CD4-positive, alpha-beta T cell treated with Interferon alpha-2 for 1 hour (primary cell): ENCODE data around the gene BEST1.
A peak's percentile ranks its signal among the peaks of the same experiment; 100 is the strongest.

ENCODE experiments used
- DNase-seq, 2 donors: peaks; one replicate each; pipeline ENCODE4 v3.0.0-alpha.2; 2020 to 2022

Gene BEST1

DNA sequence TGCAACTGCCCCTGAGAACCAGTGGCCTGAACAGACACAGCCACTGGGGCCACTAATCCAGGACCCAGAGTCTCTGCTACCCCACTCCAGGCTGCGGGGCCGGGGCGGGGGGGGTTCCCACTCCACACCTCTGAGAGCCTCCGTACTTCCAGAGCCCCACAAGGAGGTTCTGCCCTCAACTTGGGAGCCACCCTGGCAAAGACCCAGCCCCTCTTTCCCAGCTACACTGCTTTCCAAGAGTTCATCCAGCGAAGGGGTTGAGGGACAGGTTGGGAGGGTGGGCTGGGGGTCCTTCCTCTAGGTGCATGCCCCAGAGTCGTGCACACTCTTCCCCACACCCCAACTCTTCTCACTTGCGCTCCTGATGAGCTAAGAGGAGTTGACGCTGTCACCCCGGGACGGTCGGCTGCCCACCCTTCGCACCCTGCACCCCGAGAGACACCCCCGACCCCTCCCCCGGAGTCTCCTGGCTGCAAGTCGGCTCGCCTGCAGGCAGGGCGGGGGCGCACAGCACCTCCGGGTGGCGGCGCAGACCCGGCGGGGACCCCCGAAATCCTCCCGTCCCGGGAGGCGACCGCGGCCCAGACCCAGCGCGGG is 33.3 kb upstream of the BEST1 start:
- DNase-seq: no peak

DNA sequence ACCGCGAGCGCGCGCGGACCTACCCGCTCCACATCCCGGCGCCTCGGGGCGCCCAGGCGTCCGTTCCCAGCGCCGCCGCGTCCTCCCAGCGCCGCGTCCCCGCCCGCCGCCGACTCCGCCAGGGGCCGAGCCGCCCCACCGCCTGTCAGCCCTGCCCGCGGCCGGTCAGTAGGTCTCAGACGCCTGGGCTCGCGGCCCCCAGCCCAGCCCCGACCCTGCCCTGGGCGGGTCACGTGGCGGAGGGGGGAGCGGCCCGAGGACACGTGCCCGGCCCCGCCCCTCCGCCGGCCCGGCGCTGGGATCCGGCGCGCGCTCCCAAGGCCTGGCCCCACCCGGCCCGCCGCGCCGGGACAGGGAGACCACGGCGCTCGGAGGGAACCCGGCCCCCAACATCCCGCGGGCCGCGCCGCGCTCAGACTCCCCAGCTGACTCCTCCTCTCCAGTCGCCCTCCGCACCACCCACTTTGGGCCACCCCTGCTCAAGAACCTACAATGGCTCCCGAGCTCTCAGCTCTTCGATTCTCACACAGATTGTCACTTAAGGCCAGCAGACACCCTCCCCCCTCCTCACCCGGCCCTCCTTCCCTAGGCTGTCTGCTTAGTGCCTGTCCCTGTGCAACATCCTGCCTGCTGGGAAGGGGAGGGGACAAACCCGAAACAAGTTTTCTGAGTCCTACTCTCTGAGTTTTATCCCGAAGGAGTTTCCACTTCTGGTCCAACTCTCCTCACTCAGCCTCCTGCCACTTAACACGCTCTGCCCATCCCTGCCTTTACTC is 32.6 kb upstream of the BEST1 start, which contains the start of gene RAB3IL1:
TSS of gene RAB3IL1 (minus strand) at position 233 of the 776 bp plus-strand sequence. CDS start at position 34, 199 bp downstream.
- DNase-seq: no peak

DNA sequence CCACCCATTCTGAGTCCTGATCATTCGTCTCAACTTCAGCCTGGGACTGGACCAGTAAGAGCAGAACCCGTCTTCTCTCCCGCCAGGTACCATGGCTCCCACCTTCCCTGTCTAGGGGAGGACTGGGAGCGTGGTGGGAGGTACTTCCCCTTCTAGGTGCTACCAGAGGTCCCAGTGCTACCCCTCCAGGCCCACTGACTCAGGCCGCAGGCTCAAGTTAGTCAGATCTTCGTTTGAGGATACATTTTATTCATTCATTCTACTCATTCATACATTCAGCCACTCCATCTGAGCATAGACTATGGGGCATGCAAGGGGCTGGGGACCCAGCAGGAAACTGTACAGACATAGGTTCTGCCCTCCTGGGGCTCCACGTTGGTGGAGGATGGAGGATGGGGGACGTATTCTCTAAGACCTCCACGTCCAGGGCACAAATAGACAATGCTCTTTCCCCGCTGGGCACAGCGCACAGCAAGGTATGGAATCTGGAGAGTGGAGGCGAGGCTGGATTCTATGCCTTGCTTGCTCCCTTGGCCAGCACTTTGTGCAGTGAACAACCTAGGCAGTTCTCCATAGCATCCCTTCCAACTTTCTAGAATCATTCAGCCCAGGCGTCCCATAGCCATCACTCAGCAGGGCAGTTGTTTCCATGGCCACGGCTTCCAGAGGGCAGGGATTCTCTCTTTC is 31.8 kb upstream of the BEST1 start:
- DNase-seq: no peak

DNA sequence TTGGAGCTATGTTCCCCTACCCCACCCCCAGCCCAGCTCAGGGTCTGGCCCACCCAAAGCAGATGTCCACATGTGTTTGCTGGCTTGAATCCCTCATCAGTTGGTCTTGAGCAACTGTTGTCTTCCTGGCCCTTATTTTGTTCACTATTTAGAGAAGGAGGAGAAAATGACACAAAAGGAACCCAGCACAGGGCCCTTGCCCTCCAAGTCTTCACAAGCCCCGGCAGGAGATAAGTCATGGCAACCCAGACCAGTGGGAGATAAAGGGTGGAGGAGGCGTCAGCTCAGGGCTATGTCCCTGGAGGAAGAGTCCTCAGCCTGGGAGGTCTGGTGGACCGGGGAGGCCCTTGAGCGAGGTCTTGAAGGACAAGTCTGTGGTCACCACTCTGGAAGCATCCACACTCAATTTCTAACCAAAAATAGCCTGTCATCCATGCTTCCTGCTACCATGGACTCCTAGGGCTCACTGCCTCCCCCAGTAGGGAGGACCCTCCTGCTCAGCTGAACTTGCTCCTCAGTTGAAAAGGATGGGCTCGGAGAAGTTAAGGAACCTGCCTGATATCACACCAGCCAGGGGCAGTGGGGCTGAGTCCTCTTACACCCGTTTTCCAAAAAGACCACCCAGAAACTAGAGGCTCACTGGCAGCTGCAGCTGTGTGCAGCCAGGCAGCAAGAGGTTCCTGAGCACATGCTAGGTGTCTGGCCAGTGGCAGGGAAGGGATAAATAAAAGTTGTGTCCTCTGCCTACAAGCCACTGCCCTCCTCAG is 31.0 kb upstream of the BEST1 start:
- no peak for DNase-seq

DNA sequence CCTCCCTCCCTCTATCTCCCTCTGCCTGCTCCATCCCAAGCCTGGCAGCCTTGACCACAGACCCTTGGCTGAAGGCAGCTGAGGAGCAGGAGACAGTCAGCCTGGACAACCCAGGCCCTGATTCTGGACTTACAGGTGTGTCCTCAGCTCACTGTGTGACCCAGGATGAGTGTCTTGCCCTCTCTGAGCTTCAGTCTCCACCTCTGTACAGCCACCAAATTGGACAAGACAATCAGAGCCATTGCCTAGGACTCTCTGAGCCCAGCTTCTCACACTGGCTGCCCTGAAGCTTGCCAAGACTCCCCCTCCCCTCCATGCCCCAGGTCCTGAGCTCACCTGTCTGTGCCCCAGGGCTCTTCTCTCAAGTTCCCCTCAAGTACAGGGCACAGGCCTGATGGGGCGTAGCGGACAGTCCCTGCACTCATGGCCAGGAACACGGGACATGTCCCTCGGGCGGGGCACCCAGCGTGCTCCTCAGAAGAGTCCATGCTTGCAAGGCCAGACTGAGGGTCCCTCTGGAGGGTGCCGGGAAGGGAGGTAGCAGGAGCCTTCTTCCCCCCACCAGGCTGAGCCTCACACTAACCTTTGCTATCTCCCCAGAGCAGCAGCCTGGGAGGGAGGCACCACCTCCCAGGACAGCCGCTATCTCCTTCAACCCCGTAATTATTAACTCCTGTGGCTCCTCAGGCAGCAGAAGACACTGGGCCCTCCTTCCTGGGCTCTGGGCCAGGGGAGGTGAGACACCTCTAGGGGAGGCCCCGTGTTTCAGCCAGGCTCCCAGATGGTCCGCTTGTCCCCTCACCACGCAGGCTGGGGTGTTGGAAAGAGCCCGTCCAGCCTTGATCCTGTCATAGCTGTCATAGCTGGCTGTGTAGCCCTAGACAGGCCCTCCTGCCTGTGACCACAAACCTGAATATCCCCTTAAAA is 30.2 kb upstream of the BEST1 start:
- no peak for DNase-seq

DNA sequence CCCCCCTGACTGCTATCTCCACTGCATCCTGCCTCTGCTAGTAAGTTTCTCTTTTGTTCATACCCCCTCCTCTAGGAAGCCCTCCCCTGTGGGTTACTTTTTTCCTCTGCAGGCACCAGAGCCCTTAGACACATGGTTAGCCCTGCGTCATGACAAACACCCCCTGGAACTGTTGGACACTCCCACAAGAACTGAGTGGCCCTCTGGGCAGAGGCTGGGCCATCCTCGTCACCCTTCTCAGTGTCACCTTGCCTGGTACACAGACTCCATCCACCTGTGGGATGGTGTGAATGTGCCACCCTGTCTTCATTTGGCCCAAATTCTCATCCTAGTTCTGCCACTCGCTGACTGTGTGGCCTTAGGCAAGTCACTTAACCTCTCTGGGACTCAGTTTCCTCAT is 28.7 kb upstream of the BEST1 start:
- DNase-seq: no peak

DNA sequence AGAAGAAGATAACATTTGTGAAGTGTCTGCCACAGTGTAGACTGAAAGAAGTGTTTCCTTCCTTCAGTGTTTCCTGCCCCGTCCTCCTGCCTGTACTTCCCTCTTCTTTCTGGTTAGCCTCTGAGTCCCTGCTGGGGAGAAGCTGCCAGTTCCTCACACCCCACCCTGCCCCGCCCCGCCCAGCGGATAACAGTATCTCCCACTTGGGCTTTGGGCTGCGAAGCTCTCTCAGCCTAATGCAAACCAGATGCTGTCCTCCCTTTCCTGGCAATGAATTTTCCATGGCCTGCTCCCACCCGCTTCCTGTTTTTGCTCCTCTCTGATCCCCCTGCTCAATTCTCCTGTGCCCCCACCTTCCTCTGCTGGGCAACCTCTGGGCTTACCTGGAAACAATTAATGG is 27.6 kb upstream of the BEST1 start:
- peak in 1 of 2 donors; percentile 24 for DNase-seq

DNA sequence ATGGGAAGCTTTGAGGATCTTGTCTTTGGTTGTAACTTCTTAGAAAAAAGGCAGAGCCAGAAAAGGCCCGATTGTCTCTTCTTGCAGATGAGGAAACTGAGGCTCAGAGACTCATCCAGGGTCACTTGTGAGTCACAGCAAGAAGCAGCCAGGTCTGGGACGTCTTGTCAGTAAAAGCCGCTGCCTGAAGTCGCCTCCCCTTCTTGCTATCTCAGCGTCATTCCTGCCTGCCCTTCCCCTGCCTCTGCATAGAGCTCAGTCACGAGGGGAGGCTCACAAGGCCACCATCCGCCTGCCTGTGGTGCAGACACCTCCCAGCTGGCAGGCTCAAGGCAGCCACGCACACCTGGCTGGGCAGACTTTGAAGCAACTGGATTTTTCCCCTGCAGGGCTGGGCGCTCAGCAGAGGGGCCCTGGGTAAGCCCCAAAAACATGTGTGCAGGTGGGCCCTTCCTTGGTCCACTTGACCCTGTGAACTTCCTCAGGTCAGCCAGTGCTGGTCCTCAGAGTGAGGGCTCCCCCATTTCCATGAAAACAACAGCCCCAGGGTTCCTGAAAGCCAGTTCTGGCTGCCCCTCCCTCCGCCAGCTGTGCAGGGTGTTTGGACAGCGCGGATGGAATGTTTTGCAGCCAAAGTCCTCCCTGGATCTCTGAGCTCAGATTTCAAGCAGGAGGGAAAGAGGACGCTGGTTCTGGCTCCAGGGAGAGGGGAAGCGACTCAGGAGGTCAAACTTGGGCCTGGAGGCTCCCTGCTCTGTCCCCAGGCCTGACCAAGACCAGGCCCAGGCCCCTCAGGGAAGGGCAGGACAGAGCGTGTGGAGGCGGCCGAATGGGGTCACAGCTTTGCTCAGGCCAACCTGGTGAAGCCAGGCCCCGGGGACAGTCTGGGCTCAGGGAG is 26.7 kb upstream of the BEST1 start:
- DNase-seq: no peak

DNA sequence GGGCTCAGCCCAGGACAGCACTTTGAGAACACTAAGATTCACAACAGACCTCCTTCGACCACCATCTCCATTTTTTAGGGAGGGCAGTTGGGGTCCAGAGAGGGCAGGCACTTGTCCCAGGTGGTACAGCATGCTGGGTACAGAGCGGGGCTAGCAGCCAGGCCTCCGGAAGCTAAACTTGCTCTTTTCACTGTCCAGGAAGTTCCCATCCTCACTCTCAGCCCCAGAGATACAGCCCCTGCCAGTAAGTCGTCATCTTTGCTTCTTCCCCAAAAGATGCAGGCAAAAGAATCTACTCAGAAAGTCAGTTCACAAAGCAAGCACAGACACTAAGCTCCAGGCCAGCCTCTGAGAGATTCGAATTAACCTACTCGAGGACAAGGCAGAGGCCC is 26.1 kb upstream of the BEST1 start:
- DNase-seq: no peak

DNA sequence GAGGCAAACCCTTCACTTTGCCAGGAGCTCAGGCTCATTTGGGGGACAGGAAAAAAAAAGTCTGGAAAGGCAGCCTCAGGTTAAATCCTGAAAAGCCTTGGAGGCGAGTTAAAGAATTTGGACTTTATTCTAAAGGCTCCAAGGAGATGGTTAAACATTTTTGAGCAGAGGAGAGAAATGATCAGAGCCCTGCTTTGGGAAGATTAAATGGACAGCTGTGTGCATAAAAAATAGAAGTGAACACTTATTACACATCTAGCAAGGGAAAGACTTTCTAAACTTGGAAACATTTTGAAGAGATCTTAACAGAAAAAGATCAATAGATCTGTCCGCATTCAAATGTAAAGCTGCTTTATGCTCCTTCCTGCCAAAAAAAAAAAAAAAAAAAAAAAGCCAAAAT is 24.4 kb upstream of the BEST1 start:
- DNase-seq: no peak

DNA sequence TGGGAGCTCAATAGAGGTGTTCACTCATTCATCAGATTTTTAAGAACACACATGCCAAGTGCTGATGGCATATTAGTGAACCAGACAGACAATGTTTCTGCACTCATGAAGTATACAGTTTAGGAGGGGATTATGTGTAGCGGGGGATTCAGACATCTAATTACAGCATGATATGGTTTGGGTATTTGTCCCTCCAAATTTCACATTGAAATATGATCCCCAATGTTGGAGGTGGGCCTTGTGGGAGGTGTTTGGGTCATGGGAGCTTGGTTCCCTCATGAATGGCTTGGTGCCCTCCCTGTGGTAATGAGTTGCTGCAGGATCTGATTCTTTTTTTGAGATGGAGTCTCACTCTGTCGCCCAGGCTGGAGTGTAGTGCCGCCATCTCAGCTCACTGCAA is 23.9 kb upstream of the BEST1 start:
- DNase-seq: no peak

DNA sequence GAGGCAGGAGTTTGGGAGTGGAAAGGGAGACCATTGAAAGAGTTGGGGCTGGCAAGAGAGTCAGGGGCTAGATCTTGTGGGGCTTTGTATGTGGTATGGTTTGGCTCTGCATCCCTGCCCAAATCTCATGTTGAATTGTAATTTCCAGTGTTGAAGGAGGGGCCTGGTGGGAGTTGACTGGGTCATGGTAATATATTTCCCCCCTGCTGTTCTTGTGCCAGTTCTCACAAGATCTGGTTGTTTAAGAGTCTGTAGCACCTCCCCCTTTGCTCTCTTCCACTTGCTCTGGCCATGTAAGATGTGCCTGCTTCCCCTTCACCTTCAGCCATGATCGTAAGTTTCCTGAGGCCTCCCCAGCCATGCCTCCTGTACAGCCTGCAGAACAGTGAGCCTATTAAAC is 22.6 kb upstream of the BEST1 start:
- DNase-seq: no peak

DNA sequence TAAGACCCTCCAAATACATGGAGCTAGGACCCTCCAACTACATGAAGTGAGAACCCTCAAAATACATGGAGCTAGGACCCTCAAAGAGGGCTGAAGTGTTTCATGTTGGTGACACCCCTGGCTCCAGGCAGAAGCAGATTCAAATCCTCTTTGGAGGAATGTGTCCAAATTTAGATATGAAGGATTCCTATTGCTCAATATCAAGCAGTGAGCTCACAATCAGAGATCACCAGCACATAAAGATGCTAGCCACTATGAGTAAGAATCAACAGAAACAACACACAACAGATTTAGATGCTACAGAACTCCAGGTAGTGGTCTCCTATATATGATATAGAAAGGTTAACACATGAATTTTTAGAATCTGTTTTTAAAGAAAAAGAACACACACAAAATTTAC is 21.5 kb upstream of the BEST1 start:
- no peak for DNase-seq

DNA sequence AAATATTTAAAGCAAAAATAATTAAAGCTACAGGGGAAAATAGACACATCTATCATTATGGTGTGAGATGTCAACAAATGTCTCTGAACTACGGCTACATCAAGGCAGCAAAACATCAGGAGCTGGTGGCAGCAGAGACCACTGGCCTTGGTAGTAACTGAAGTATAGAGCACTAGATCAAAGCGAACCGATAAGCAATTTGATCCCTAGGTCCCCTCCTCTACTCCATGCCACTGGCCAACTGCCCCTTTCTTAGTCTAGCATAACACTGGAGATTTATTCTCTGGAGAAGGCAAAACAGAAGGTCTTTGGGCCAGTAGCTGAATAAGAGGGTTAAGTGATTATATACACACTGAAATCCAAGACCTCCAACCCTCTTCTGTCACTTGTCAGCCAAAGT is 19.2 kb upstream of the BEST1 start:
- no peak for DNase-seq

DNA sequence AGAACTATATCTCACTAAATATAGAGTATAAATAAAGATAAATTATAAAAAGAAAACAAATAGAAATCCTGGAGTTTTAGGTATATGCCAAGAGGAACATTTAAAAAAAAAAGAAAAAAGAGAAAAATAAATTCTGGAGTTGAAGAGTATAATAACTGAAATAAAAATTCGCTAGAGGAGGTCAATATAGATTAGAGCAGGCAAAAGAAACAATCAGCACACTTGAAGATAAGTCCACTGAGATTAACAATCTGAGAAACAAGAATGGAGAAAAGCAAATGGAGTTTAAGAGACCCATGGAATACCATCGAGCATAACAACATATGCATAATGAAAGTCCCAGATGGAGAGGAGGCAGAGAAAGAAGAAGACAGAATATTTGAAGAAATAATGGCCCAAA is 14.3 kb upstream of the BEST1 start:
- no peak for DNase-seq

DNA sequence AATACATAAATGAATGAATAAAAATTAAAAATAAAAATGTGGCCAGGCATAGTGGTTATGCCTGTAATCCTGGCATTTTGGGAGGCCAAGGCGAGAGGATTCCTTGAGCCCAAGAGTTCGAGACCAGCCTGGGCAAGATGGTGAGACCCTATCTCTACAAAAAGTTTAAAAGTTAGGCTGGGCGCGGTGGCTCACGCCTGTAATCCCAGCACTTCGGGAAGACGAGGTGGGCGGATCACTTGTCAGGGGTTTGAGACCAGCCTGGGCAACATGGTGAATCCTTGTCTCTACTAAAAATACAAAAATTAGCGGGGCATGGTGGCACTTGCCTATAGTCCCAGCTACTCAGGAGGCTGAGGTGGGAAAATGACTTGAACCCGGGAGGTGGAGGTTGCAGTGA is 9.7 kb upstream of the BEST1 start:
- no peak for DNase-seq

DNA sequence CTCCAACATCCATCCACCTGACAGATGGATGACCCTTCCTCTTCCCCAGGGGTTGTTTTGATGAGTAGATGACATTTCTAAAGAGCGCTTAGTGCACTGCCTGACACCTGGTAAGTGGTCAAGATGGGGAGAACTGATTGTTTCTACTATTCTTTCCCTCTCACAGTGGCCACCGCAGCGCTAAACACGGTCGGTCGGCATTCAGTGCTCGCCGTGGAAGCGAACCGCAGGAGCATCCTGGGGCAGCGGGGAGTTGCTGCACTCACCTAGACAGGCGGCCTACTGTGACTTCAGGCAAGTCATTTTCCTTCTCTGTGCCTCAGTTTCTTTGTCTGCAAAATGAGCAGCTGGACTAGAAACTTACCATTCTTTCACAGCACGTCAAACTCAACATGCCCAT is 5.0 kb upstream of the BEST1 start:
- DNase-seq: no peak

DNA sequence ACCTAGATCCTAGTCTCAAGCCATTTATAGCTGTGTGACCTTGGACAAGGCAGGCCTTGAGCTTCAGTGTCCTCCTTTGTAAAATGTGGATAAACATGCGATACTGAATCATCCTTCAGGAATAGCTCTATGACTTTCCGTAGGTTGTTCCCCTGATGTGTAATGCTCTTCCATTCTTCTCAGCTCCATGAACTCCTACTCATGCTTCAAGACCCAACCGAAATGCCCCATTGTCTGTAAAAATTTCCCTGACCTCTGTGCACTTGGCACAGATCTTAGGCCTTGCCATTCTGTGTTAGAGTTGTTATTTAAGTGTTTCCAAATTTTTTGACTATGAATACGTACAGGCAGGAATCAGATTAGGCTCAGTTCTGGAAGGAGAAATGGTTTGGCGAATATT is 3.3 kb upstream of the BEST1 start:
- no peak for DNase-seq

DNA sequence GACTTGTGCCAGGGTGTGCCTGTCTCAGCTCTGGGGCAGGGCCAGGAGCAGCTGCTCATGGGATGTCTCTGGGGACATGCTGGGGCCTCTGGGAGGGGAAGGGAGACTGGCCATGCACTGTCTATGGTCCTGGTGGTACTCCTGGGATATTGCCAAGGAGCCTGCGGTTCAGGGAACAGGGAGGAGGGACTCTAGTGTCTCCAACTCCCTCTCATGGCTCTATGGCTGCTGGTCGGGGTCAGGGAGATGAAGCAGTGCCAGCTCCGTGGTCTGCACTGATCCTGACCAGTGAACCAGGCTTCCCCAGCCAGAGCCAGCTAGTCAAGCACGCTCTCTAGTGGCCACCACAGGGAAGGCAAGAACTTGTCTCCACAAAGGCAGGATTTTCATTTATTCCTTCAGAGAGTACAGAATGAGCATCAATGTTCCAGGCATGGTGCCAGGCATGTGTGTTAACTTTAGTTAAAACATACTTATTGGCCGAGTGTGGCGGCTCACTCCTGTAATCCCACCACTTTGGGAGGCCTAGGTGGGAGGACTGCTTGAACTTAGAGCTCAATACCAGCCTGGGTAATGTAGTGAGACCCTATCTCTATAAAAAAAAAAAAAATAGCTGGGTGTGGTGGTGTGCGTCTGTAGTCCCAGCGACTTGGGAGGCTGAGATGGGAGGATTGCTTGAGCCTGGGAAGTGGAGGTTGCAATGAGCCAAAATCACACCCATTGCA is 2.5 kb upstream of the BEST1 start:
- DNase-seq: peak; percentile 72 to 74

DNA sequence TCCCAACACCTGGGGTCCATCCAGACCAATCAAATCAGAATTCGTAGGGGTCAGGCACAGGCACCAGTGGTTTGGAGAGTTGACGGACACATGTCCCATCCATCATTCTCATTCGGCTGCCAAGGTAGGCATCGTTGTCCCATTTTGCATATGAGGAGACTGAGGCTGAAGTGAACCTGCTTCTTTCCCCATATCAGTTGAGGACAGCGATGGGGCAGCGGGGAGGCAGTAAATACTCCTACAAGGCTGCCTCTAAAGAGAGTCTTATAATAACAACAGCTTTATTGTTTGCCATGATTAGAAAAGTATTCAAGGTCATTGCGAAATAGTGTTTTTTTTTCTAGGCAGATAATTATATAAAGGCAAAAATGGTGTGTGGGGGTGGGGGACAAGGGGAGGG is 1.6 kb upstream of the BEST1 start:
- no peak for DNase-seq
